Kidney (tissue), 14 donors: ENCODE results near the gene RNF112. TPM values are rescaled to one million over a fixed set of nuclear protein-coding genes. Genes with fewer than 3 reads are reported as not detected.
A peak's percentile ranks its signal among the peaks of the same experiment; 100 is the strongest.

Source experiments
- DNase-seq, 5 donors: peaks; one replicate each; pipeline ENCODE4 v3.0.0-alpha.2; 2013 to 2020
- FAIRE-seq: peaks from 2 replicates; lab custom pipeline; 2012; peaks lifted over from hg19 to GRCh38; lab: Jason Lieb, UNC
- H3K27ac ChIP-seq, 2 donors: one replicate each; pipeline ENCODE4 v1.7.0; 2013; ENCODE audit warnings: low read depth in 2 of 2, low read length in 2 of 2, inconsistent platforms in 1 of 2
- H3K27me3 ChIP-seq: one replicate; pipeline ENCODE4 v1.7.1; 2013; ENCODE audit warnings: low read length, inconsistent platforms; ENCODE audit not compliant: control insufficient read depth, insufficient read depth
- H3K36me3 ChIP-seq, 3 donors: one replicate each; pipeline versions ENCODE4 v1.7.0 to v1.7.1; 2013; ENCODE audit warnings: low read length in 3 of 3, control low read depth in 1 of 3, inconsistent platforms in 1 of 3; ENCODE audit not compliant: insufficient read depth in 3 of 3, control insufficient read depth in 2 of 3
- H3K4me1 ChIP-seq, 3 donors: one replicate each; pipeline versions ENCODE4 v1.7.0 to v1.7.1; 2013; ENCODE audit warnings: low read length in 3 of 3, inconsistent platforms in 1 of 3, low read depth in 1 of 3; ENCODE audit not compliant: control insufficient read depth in 2 of 3, insufficient read depth in 2 of 3
- H3K4me3 ChIP-seq, 3 donors: one replicate each; pipeline versions ENCODE4 v1.7.0 to v1.8.1; 2013; ENCODE audit warnings: low read length in 3 of 3, control low read depth in 1 of 3, inconsistent platforms in 1 of 3
- H3K9ac ChIP-seq, 3 donors: one replicate each; pipeline versions ENCODE4 v1.7.0 to v1.7.1; 2013; ENCODE audit warnings: low read length in 3 of 3, control low read depth in 1 of 3, inconsistent platforms in 1 of 3
- H3K9me3 ChIP-seq, 3 donors: one replicate each; pipeline versions ENCODE4 v1.7.0 to v1.7.1; 2013; ENCODE audit warnings: low read length in 3 of 3, control low read depth in 1 of 3, inconsistent platforms in 1 of 3; ENCODE audit not compliant: control insufficient read depth in 2 of 3, insufficient read depth in 1 of 3
- intact Hi-C: fragments of 100-400 bp; cut with DNase I; formaldehyde crosslinking; loops from one replicate; pipeline ENCODE4 v1.11.1; 2022
- polyA plus RNA-seq: library from polyadenylated mRNA; stranded (reverse); fragments of 350-450 nt; fragmentation: Illumina TruSeq; extraction: RNeasy Lipid Tissue Mini Kit (QIAGEN cat#74804); gene quantifications from one replicate; pipeline ENCODE4 v1.2.3, GENCODE V29; 2014; ENCODE audit warnings: low read depth, low replicate concordance; ENCODE audit not compliant: insufficient read depth
- total RNA-seq: library from RNA; stranded (reverse); fragmentation: NEBNext Ultra II Directional; extraction: Animal tissue kit (Norgen Biotek cat#: 25700); gene quantifications from one replicate; pipeline ENCODE4 v1.2.1, GENCODE V29; 2021
- TF ChIP-seq, protein P1 (sequence below): IDR thresholded peaks from 3 replicates; pipeline ENCODE4 v1.5.1; 2012; ENCODE audit warnings: mild to moderate bottlenecking, moderate library complexity, borderline replicate concordance; ENCODE audit not compliant: insufficient read depth; ENCODE audit errors: extremely low read depth
- donor health status: control.
- donor health status: control.
- donor health status: control.
- donor health status: control.
- donor health status: control.
- donor health status: DM: yes; HTN: yes; CAD: no.
- donor health status: Normal renal cell carcinoma (clear cell type).

The RNF112 gene
- total and polyA plus RNA-seq, 2 donors from 2014 or later, result 0.99 to 7.3 TPM

DNA sequence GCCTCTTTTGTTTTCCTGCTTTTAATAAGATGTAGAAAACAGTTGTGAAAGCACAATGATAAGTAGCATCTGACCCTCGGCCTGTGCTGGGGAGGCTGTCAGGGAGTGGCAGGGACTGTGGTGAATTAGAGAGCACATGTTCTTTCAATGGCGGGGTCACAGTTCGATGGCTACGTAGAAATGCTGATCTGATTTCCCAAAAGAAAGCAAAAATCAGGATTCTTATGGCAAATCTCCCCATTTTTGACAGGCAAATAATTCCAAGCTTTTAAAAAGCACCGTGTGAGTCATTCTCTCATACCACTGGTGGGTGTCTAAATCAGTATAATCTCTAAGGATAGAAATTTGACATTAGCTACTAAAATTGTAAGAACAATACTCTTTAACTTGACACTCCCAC is 36.9 kb upstream of the RNF112 start:
- Histone ChIP-seq H3K4me1 (peaks cover 0 to 17% (median 0%) of the 10 kb centered on the region in 3 donors), H3K36me3 (no peaks in the 10 kb centered on the region), H3K27ac (no peak overlapping the region), H3K27me3 (no peaks in the 10 kb centered on the region), H3K9me3 (no peaks in the 10 kb centered on the region), H3K4me3 (no peak overlapping the region), H3K9ac (no peak overlapping the region)
- FAIRE-seq (no peak), DNase-seq (no peak)
- TF ChIP-seq, protein P1, sequence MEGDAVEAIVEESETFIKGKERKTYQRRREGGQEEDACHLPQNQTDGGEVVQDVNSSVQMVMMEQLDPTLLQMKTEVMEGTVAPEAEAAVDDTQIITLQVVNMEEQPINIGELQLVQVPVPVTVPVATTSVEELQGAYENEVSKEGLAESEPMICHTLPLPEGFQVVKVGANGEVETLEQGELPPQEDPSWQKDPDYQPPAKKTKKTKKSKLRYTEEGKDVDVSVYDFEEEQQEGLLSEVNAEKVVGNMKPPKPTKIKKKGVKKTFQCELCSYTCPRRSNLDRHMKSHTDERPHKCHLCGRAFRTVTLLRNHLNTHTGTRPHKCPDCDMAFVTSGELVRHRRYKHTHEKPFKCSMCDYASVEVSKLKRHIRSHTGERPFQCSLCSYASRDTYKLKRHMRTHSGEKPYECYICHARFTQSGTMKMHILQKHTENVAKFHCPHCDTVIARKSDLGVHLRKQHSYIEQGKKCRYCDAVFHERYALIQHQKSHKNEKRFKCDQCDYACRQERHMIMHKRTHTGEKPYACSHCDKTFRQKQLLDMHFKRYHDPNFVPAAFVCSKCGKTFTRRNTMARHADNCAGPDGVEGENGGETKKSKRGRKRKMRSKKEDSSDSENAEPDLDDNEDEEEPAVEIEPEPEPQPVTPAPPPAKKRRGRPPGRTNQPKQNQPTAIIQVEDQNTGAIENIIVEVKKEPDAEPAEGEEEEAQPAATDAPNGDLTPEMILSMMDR, result no peak
- intact Hi-C loops, result no loop called here

DNA sequence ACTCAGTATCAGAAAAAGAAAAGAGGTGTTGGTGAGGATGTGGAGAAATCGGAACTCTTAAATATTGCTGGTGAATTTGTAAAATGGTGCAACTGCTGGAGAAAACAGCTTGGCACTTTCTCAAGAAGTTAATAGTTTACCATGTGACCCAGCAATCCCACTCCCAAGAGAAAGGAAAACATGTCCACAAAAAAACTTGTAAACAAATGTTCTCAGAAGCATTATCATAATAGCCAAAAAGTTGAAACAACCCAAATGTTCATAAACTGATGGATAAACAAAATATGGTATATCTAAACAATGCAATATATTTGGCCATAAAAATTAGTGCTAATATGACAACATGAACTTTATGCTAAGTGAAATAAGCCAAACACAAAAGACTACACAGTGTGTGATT is 35.3 kb upstream of the RNF112 start:
- Histone ChIP-seq H3K9me3 (no peaks in the 10 kb centered on the region), H3K36me3 (peaks cover 8 to 15% (median 10%) of the 10 kb centered on the region in 3 donors), H3K4me1 (peaks cover 0 to 13% (median 0%) of the 10 kb centered on the region in 3 donors), H3K9ac (no peak overlapping the region), H3K4me3 (no peak overlapping the region), H3K27ac (no peak overlapping the region), H3K27me3 (no peaks in the 10 kb centered on the region)
- DNase-seq (peak in 1 of 5 donors; percentile 62), FAIRE-seq (no peak)
- intact Hi-C loops, result no loop called here
- TF ChIP-seq, protein P1, result no peak

DNA sequence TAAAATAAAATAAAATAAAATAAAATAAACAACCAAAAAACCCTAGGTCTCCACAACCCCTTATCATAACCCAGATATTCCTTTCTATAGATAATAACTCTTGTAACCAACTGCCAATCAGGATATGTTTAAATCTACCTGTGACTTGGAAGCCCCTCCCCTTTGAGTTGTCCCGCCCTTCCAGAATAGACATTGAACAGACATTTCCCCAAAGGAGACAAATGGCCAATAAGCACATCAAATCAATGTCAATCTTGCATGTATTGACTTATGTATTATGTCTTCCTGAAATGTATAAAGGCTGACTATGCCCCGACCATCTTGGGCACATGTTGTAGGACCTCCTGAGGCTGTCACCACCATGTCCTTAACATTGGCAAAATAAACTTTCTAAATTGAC is 34.2 kb upstream of the RNF112 start:
- H3K9ac ChIP-seq, result peak overlapping the region; percentile 44 to 87 (median 71)
- no peaks in the 10 kb centered on the region for H3K9me3 ChIP-seq
- DNase-seq, result peak in 2 of 5 donors; percentile 8 to 9
- peak overlapping the region; percentile 95 to 96 for H3K27ac ChIP-seq
- FAIRE-seq, result no peak
- H3K4me3 ChIP-seq, result peak overlapping the region; percentile 70 to 89 (median 77)
- H3K4me1 ChIP-seq, result peaks cover 0 to 10% (median 0%) of the 10 kb centered on the region in 3 donors
- intact Hi-C loops, result no loop called here
- peaks cover 10 to 21% (median 13%) of the 10 kb centered on the region in 3 donors for H3K36me3 ChIP-seq
- TF ChIP-seq, protein P1, result no peak
- H3K27me3 ChIP-seq, result no peaks in the 10 kb centered on the region
